ENCODE data around the gene EXT2.

EXT2 gene

DNA sequence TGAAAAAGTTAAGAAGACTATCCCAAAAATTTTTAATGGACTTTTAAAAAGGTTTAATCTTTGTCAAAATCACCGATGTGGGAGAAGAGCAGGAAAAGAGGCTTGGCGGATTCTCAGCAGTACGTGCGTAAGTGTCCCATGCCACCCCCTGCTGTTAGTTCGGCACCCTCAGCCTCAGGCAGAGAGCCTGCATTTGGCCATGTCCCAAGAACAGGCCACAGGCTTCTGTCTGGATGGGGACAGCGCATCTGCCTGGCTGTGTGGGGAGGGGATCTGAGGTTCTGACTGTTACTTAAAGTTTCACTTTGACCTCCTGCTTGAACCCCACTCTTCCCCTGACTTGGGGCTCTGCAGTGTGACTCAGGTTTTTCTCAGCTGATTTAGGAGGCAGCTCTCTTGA is 35.3 kb downstream of the EXT2 start:
- H3K4me3 ChIP-seq (ENCODE audit: low read depth, low read length), result no peak overlapping the region
- TF ChIP-seq CTCF (IDR thresholded peaks at IDR 0.05; ENCODE audit: low read depth, low read length), result no peak

DNA sequence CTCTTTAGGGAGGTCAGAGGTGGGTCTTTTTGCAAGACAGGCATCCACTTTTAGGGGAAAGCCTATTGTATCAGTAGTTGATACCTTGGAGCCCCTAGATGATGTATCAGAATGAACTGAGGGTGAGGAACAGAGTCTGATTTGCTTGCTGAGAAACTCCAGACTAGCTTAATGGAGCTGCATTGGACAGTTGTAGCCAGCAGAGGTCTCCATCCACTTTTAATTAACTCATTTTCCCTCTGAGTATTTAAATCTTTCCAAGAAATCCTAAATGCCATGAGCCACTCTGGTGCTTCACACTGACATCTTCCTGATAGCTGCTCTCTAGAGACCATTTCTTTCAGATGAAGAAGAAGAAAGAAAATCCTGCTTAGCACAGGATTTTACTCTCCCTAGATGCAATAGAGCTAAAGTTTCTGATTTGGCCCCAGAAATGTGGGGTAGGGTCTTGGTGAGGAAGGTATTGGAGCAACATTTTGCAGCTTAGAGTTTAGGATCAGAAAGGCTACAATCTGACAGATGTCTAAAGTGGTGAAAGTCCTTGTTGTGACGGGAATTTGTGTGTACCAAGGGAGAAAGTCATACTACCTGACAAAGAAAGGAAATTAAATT is 38.0 kb downstream of the EXT2 start:
- no peak overlapping the region for H3K4me3 ChIP-seq (ENCODE audit: low read depth, low read length)
- peak; percentile 66 for TF ChIP-seq CTCF (IDR thresholded peaks at IDR 0.05; ENCODE audit: low read depth, low read length)

DNA sequence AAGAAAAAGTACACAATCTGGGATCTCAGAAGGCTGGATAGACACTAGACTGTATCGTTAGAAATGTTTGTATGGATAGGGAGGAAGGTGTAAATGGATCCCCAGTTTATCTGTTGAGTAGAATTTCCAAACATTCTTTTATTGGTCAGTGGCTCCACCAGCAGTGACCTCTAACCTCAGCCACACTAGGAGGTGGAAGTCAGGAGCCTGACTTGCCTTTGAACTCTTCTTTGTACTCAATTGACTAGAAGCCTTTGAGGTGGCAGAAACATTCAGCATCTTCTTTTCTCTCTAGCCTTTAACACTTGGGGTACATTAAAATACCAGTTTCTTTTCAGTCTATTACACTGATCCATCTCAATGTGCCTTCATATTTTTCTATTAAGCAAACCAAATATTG is 39.1 kb downstream of the EXT2 start:
- H3K4me3 ChIP-seq (ENCODE audit: low read depth, low read length), result no peak overlapping the region
- no peak for TF ChIP-seq CTCF (IDR thresholded peaks at IDR 0.05; ENCODE audit: low read depth, low read length)

- TF ChIP-seq CTCF (IDR thresholded peaks at IDR 0.05; ENCODE audit: low read depth, low read length), result no peak
- H3K4me3 ChIP-seq (ENCODE audit: low read depth, low read length), result no peak overlapping the region
These were observed 40.9 kb downstream of the EXT2 start for GRCh38 chr11:44136176-44136945.

DNA sequence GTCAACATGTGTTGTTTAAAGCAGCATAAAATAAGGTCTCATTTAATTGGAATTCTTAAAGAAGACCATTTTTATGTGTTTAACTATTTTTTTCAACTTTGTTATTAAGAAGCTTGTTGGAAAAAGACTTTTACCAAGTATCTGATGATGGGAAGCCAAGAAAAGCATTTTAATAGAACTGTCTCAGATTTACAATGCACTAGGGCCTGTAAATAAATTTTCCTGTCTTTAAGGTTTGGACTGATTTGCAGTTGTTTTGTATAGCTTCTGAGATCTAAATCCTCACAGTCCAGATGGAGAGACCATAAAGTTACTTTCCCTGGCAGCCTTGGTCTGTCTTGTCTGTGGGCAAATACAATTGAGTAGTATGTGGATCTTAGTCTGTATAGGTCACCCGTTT is 41.6 kb downstream of the EXT2 start:
- no peak overlapping the region for H3K4me3 ChIP-seq (ENCODE audit: low read depth, low read length)
- no peak for TF ChIP-seq CTCF (IDR thresholded peaks at IDR 0.05; ENCODE audit: low read depth, low read length)

DNA sequence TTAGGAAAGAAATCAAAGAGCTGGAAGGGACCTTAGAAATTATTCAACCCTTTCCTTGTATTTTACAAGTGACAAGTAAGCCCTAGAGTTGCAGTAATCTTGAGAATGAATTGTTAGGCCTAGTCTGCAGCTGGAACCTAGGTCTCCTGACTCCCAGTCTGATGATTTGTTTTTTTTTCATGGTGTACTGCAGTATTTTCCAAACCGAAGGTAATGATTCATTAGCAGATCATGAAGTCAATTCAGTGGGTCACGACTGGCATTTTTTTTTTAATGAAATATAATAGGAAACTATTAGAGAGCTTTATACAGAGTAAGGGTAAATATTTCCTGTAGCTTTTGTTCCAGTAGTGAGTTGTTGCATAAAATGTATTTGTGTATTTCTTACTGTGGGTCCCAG is 42.8 kb downstream of the EXT2 start:
- no peak for TF ChIP-seq CTCF (IDR thresholded peaks at IDR 0.05; ENCODE audit: low read depth, low read length)
- H3K4me3 ChIP-seq (ENCODE audit: low read depth, low read length), result no peak overlapping the region

DNA sequence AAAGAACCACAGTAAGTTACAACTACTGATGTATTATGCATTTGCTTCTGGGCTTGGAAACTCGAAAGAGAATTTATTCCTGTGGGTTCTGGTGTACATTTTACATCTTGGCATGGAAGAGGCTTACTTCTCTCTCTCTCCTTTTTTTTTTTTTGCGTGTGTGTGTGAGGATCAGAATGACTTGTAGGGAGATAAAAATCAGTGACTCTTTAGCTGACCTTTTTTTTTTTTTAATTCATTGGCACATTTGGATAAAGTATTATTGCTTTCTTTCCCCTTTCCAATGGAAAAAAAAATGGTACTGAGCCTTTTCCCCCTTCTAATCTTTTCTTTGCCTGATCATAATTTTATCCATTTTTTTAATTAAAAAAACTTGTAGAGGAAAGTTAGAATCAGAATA is 43.5 kb downstream of the EXT2 start:
- no peak overlapping the region for H3K4me3 ChIP-seq (ENCODE audit: low read depth, low read length)
- no peak for TF ChIP-seq CTCF (IDR thresholded peaks at IDR 0.05; ENCODE audit: low read depth, low read length)
